ENCODE results near the gene NMB.

DNA sequence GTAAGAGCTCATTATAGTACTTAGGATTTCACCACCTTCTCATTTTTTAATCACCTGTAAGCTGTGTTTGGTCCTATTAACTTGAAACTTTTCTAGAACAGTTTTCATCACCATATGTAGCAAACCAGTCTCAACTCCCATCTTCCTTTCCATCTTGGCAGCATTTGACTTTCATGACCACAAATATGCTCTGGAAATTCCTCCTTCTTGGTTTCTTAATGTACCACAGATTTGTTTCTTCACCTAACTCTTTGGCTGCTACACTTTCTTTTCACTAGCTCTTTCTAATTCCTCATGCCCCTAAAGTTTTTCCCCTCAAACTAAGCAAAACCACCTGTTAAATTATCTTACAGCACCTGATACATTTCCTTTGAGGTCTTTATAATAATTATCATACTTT lies 13.2 kb upstream of the NMB start:
- TF ChIP-seq, protein P1, sequence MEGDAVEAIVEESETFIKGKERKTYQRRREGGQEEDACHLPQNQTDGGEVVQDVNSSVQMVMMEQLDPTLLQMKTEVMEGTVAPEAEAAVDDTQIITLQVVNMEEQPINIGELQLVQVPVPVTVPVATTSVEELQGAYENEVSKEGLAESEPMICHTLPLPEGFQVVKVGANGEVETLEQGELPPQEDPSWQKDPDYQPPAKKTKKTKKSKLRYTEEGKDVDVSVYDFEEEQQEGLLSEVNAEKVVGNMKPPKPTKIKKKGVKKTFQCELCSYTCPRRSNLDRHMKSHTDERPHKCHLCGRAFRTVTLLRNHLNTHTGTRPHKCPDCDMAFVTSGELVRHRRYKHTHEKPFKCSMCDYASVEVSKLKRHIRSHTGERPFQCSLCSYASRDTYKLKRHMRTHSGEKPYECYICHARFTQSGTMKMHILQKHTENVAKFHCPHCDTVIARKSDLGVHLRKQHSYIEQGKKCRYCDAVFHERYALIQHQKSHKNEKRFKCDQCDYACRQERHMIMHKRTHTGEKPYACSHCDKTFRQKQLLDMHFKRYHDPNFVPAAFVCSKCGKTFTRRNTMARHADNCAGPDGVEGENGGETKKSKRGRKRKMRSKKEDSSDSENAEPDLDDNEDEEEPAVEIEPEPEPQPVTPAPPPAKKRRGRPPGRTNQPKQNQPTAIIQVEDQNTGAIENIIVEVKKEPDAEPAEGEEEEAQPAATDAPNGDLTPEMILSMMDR (conservative IDR thresholded peaks at IDR 0.05) = no peak
- no peak for TF ChIP-seq ZFX (IDR thresholded peaks at IDR 0.05)
